Right ventricle myocardium inferior (tissue), 1 donor: Measurements from ENCODE around the gene ANGPTL4. TPM values are rescaled to one million over a fixed set of nuclear protein-coding genes. Genes with fewer than 3 reads are reported as not detected.
A peak's percentile ranks its signal among the peaks of the same experiment; 100 is the strongest.
"Not testable (repeated sequence)": the region's sequence is repeated elsewhere in the genome, so short reads cannot be mapped to it uniquely, and the experiment has no call there.

ENCODE experiments used
- ATAC-seq: fragments of 200-7000 bp; cut with Tn5 transposase; one replicate; pipeline ENCODE4 v1.9.1; 2020; ENCODE audit warnings: mild to moderate bottlenecking, moderate library complexity
- DNase-seq: peaks from one replicate; pipeline ENCODE4 v3.0.0; 2021; ENCODE audit errors: missing footprints
- intact Hi-C: fragments of 100-400 bp; cut with DNase I; formaldehyde crosslinking; loops from one replicate; pipeline ENCODE4 v1.11.0; 2022
- total RNA-seq: library from RNA; stranded (reverse); fragmentation: NEBNext Ultra II Directional; extraction: Animal tissue kit (Norgen Biotek cat#: 25700); gene quantifications from one replicate; pipeline ENCODE4 v1.2.1, GENCODE V29; 2021
- donor health status: DM: no; HTN: yes; CAD: no; lungs with severe emphysema.

Gene ANGPTL4
- total RNA-seq, 1 donor from 2014 or later = 24.6 TPM

GRCh38 chr19:8352845-8353244, 11.1 kb upstream of the ANGPTL4 start:
- not testable (repeated sequence) for DNase-seq, ATAC-seq
- intact Hi-C loops = loop anchor here (5.0 kb wide), 1 partner anchor 224 kb away; the partner anchor contains the start of gene MYO1F

- ATAC-seq (no peak), DNase-seq (no peak)
- intact Hi-C loops = loop anchor here (2.0 kb wide), 2 partner anchors 41 to 151 kb away; no protein-coding TSS in a partner anchor
These were observed 8.1 kb upstream of the ANGPTL4 start for GRCh38 chr19:8355631-8356402.

- no peak for DNase-seq
- intact Hi-C loops = no loop called here
- no peak for ATAC-seq
These were observed 6.9 kb upstream of the ANGPTL4 start for GRCh38 chr19:8357007-8357521.

- ATAC-seq = no peak
- intact Hi-C loops = no loop called here
- DNase-seq = no peak
These were observed 5.0 kb upstream of the ANGPTL4 start for GRCh38 chr19:8358948-8359347.

- intact Hi-C loops = no loop called here
- ATAC-seq (no peak), DNase-seq (no peak)
These were observed 3.8 kb upstream of the ANGPTL4 start for GRCh38 chr19:8360196-8360595.

- DNase-seq (peak; percentile 95), ATAC-seq (peak; percentile 76)
- intact Hi-C loops = loop anchor here (1.0 kb wide), 1 partner anchor 28 kb away; the partner anchor contains the start of gene RAB11B
These were observed 1.8 kb upstream of the ANGPTL4 start for GRCh38 chr19:8361921-8362793.

- no peak for ATAC-seq
- DNase-seq = no peak
- intact Hi-C loops = no loop called here
These were observed 2.2 kb downstream of the ANGPTL4 start for GRCh38 chr19:8366121-8366581.

GRCh38 chr19:8366961-8367326, 3.0 kb downstream of the ANGPTL4 start:
- DNase-seq (no peak), ATAC-seq (peak; percentile 1)
- intact Hi-C loops = loop anchor here (1.0 kb wide), 1 partner anchor 22 kb away; no protein-coding TSS in a partner anchor

- DNase-seq = peak; percentile 94
- intact Hi-C loops = loop anchor here (1.0 kb wide), 1 partner anchor 22 kb away; no protein-coding TSS in a partner anchor
- peak; percentile 73 for ATAC-seq
These were observed 3.5 kb downstream of the ANGPTL4 start for GRCh38 chr19:8367327-8368001.

- ATAC-seq (peak; percentile 41), DNase-seq (no peak)
- intact Hi-C loops = no loop called here
These were observed 6.4 kb downstream of the ANGPTL4 start for GRCh38 chr19:8370176-8371010.

- no peak for DNase-seq
- no peak for ATAC-seq
- intact Hi-C loops = no loop called here
These were observed 7.3 kb downstream of the ANGPTL4 start for GRCh38 chr19:8371011-8371804.

GRCh38 chr19:8373867-8374813, 10.2 kb downstream of the ANGPTL4 start:
- peak; percentile 57 for ATAC-seq
- no peak for DNase-seq
- intact Hi-C loops = no loop called here

GRCh38 chr19:8375766-8376165, 11.8 kb downstream of the ANGPTL4 start:
- ATAC-seq, intact Hi-C loops, DNase-seq: not testable (repeated sequence)

GRCh38 chr19:8376373-8376974, 12.5 kb downstream of the ANGPTL4 start:
- DNase-seq, ATAC-seq, intact Hi-C loops: not testable (repeated sequence)

GRCh38 chr19:8377598-8377997, 13.6 kb downstream of the ANGPTL4 start:
- intact Hi-C loops = no loop called here
- ATAC-seq (no peak), DNase-seq (no peak)
